GM19324 (cell line): ENCODE measurements around the gene CRTC1.

ENCODE experiments used
- ATAC-seq: cut with Tn5 transposase; IDR thresholded peaks from one replicate; pipeline ENCODE4 v1.9.1; 2021; ENCODE audit warnings: mild to moderate bottlenecking, moderate library complexity; ENCODE audit not compliant: unreplicated experiment, low FRiP score

Gene CRTC1

DNA sequence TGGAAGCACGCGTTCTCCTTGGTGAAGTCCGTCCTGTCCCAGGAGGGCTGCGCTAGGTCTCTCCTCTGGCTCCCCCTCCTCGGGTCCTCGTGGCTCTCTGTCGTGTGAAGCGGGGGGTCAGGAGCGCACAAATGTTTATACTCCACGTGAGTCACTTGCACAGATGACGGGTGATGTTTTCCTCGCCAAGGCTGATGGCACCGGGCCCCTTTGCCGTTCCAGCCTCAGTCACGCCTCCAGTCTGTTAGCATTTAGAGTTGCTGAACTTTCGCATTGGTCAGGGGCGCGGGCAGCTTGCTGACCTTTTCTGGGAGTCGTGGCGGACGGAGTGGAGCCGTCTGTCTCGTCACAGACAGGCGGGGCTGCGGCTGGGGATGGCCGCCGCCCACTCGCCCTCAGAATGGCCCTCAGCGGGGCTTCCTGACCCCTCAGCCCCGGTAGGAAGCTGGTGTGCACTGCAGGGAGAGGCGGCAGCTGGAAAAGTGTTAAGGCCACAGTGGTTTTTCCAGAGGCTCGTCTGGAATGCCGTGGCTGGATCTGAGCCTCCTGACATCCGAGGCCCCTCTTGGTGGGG, 32.9 kb upstream of the CRTC1 start:
- ATAC-seq = no peak

DNA sequence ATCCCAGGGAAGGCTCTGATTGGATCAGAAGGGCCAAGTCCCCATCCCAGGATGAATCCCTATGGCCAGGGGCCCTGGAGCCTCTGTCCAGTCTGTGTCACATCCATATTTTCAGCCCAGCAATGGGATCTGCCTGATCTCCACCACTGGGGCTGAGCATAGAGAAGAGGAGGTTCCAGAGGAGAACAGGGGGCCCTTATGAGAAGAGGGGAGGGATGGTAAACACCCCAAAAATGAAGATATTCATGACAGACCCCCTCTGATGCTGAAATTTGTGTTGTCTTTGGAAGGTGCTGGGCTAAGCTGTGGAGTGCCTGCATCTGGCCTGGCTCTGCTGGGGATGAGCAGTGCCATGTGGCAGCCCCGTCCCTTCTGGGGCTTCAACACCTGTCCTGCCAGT, 32.2 kb upstream of the CRTC1 start:
- no peak for ATAC-seq

DNA sequence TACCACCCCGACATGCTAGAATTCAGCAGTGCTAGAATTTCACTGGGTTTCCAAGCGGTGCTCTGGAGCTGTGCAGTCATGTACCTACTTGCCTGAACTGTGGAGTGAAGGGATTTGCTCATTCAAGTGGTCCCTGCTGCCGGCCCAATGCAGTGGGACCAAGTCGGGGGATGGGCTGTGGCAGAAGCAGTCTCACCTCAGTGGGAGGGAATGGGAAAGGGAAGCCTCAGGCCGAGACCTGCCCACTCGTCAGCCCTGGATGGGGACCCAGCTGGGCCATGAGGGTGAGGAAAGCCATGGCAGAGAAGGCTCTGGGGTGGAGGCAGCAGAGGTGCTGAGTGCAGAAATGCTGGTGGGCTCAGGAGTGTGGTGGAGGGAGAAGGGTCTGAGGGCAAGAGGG, 31.7 kb upstream of the CRTC1 start:
- no peak for ATAC-seq

GRCh38 chr19:18653853-18654252, 29.6 kb upstream of the CRTC1 start:
- ATAC-seq = no peak

- no peak for ATAC-seq
Measured at GRCh38 chr19:18654469-18654868, 29.0 kb upstream of the CRTC1 start.

DNA sequence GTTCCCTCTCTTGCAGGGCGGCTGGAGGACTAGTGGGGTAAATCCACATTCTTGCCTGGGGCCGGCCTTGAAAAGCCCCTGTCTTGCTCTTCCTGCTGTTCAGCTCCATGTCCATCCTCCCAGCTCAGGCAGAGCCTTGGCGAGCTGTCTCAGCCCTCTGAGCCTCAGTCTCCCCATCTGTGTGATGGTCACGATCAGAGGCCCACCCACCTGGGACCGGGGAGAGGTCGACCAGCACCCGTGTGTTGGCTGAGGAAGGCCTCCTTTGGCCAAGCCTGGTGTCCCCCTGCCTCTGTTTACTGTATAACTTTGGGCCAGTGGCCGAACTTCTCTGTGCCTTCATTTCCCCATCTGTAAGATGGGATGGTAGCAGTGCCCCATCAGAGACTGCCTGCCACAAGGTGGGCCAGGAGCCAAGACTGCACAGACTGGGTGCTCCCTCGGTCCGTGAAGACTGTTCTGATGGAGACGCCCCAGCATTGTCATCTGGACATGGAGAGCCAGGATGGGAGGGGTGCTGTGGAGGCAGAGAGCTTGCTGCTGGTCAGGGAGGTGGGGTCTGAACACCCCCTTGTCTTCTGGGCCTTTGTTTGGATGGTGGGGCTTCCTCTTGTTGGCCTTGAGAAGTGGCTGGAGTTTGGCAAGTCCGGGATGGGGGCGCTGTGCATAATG, 28.2 kb upstream of the CRTC1 start:
- no peak for ATAC-seq

- ATAC-seq = no peak
Measured at GRCh38 chr19:18656337-18657086, 27.0 kb upstream of the CRTC1 start.

GRCh38 chr19:18657590-18658365, 25.7 kb upstream of the CRTC1 start:
- ATAC-seq = no peak

DNA sequence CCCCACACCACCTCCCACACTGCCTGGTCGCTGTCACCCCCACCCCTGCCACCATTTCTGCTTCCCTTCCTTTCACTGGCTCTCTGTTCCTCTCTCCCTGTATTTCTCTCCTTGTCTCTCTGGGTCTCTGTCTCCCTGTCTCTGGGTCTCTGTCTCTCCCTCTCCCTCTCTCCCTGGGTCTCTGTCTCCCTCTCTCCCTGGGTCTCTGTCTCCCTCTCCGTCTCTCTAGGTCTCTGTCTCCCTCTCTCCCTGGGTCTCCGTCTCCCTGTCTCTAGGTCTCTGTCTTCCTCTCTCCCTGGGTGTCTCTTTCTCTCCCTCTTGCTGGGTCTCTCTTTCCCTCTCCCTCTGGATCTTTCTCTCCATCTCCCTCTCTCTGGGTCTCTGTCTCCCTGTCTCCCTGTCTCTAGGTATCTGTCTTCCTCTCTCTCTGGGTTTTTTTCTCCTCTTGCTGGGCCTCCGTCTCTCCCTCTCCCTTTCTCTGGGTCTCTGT, 25.1 kb upstream of the CRTC1 start:
- ATAC-seq = no peak

GRCh38 chr19:18659281-18660050, 24.0 kb upstream of the CRTC1 start:
- ATAC-seq = no peak

GRCh38 chr19:18660051-18660910, 23.2 kb upstream of the CRTC1 start:
- ATAC-seq = no peak

- ATAC-seq = no peak
Measured at GRCh38 chr19:18660939-18661670, 22.4 kb upstream of the CRTC1 start.

GRCh38 chr19:18662972-18663732, 20.3 kb upstream of the CRTC1 start:
- no peak for ATAC-seq

- no peak for ATAC-seq
Measured at GRCh38 chr19:18663940-18664530, 19.4 kb upstream of the CRTC1 start.

- no peak for ATAC-seq
Measured at GRCh38 chr19:18665771-18666202, 17.7 kb upstream of the CRTC1 start.

DNA sequence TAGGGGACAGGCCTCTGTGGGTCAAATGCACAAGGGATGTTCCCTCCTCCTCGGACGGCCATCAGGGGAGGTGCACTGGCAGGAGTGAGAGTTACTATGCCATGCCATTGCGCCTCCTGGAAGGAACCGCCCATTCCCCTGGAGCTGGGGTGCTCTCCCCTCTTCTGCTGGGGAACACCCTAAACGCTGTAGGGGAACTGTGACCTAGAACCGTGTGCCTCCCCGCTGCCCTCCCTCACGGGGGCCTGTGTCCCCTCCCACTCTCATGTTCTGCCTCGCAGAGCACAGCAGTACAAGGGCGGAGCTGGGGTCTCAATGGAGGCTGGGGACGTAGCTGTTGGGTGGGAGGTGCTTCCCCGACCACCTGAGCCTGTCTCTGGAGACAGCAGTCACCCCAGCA, 17.2 kb upstream of the CRTC1 start:
- ATAC-seq = no peak

DNA sequence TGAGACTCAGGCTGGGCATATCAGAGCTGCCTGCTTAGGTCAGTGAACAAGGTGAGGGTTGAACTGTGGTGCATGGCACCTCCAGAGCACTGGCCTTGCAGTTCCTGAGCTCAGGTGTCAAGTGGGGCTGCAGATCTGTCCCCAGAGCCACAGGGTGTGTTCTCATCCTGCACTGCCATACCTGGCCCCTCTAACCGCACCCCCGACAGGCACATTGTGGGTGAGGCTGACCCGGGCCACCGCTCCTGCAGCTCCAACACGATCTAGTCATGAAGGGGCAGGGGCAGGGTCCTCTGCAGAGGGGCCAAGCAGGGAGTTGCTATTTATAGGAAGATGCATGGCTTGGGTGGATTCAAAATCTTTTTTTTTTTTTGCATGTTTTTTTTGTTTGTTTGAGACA, 16.7 kb upstream of the CRTC1 start:
- no peak for ATAC-seq
